GM06990 (cell line): ENCODE measurements around the gene SEC14L1.

Experiments
- DNase-seq: peaks from one replicate; pipeline ENCODE4 v3.0.0-alpha.2; 2011; ENCODE audit not compliant: insufficient read length; ENCODE audit errors: extremely low read depth
- H3K27me3 ChIP-seq: replicated peaks from 2 replicates; pipeline ENCODE4 v1.6.0; 2011; ENCODE audit warnings: low read length; ENCODE audit not compliant: control insufficient read depth, insufficient read depth
- H3K36me3 ChIP-seq: 2 replicates; pipeline ENCODE4 v1.5.1; 2011; ENCODE audit warnings: low read length; ENCODE audit not compliant: control insufficient read depth, insufficient read depth
- H3K4me3 ChIP-seq: replicated peaks from 2 replicates; pipeline ENCODE4 v1.5.1; 2011; ENCODE audit warnings: low read depth, mild to moderate bottlenecking, control low read depth, low read length
- TF ChIP-seq, protein P1 (sequence below): IDR thresholded peaks from 2 replicates; pipeline ENCODE4 v1.5.1; 2011; ENCODE audit warnings: low read length, control low read depth, mild to moderate bottlenecking, inconsistent platforms; ENCODE audit not compliant: insufficient read depth, poor library complexity, severe bottlenecking

The SEC14L1 gene

DNA sequence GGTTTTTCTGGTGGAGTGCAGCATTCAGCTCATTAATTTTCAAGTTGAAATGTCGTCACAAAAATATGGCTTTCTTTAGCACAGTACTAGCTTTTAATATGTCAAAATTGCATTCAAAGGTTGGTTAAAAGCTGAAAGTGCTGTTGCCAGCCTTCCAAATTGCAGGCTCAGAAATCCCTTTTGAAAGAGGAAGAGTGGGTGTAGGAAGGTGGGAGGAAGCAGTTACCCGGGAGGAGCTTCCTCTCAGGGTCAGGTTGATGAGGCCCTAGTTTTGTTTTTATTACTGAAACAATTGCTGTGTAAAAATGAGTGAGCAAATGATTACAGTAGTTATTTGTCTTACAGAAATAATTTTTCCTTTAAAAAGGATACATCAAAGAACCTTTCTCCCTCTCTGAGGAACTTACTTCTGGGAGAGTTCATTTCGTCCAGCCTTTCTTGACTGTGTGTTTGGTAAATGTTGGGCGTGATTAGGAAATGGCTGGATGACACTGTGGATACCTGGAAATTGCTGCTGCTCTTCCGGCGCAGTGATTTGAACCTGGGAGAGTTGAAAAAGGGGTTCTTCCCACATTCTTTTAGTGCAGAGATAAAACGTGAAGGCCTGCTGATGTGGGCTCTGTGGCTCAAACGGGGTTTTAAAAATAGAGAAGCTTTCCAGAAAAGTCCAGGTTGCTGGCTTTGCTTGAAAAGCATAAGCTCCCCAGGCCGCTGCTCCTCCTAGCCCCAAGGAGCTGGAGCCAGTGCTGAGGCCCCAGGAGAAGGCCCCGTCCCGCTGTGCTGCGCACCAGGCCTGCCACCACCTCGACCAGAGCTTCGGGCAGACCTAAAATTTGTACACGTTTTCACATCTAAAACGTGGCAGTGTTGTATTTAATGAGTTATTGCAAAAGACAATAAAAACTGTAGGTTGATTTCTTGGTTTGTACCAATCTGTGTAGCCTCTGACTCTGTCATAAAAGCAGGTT lies 41.7 kb downstream of the SEC14L1 start:
- peak overlapping the region; percentile 26 for H3K4me3 ChIP-seq
- TF ChIP-seq, protein P1, sequence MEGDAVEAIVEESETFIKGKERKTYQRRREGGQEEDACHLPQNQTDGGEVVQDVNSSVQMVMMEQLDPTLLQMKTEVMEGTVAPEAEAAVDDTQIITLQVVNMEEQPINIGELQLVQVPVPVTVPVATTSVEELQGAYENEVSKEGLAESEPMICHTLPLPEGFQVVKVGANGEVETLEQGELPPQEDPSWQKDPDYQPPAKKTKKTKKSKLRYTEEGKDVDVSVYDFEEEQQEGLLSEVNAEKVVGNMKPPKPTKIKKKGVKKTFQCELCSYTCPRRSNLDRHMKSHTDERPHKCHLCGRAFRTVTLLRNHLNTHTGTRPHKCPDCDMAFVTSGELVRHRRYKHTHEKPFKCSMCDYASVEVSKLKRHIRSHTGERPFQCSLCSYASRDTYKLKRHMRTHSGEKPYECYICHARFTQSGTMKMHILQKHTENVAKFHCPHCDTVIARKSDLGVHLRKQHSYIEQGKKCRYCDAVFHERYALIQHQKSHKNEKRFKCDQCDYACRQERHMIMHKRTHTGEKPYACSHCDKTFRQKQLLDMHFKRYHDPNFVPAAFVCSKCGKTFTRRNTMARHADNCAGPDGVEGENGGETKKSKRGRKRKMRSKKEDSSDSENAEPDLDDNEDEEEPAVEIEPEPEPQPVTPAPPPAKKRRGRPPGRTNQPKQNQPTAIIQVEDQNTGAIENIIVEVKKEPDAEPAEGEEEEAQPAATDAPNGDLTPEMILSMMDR = no peak
- H3K27me3 ChIP-seq = no peaks in the 10 kb centered on the region
- DNase-seq = no peak
- peaks cover 1% of the 10 kb centered on the region for H3K36me3 ChIP-seq

DNA sequence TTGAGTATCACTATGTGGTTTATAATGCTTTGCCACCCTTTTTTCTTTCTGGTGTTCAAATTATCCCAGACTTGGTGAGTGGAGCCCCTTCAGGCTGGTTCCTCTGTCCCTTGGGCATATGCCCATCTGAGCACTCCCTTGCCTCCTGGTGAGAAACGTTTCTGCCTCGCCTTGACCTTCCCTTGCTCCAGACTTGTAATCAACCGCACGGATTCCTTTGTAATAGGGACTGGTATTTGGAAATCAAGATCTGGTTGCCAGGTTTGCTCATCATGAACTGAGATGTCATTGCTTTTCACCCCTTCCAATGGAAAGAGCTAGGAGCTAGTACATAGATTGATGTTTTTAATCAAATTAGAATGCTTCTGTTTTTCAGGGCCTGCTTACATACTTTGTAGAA lies 43.7 kb downstream of the SEC14L1 start:
- no peak overlapping the region for H3K4me3 ChIP-seq
- TF ChIP-seq, protein P1 = no peak
- no peak for DNase-seq
- H3K36me3 ChIP-seq = peaks cover 1% of the 10 kb centered on the region
- no peaks in the 10 kb centered on the region for H3K27me3 ChIP-seq

DNA sequence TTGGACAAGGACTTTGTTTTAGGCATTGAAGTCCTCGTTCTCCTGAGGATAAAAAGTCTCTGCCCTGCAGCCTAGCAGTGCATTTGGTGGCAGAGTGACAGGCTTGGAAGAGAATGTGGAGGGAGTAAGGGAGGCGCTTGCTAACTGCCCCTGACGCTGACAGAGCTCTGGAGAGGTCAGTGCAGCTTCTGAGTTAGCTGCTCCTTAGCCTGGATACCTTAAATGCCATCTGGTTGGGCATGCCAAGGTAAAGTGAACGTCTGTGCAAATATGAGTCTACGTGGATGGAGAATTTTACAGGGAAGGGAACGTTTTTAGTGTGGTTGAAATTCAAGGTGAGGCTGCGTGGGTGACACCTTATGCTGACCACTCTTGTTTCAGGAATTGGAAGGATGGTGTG lies 44.4 kb downstream of the SEC14L1 start:
- H3K27me3 ChIP-seq = no peaks in the 10 kb centered on the region
- TF ChIP-seq, protein P1 = no peak
- no peak for DNase-seq
- peaks cover 1% of the 10 kb centered on the region for H3K36me3 ChIP-seq
- H3K4me3 ChIP-seq = no peak overlapping the region

DNA sequence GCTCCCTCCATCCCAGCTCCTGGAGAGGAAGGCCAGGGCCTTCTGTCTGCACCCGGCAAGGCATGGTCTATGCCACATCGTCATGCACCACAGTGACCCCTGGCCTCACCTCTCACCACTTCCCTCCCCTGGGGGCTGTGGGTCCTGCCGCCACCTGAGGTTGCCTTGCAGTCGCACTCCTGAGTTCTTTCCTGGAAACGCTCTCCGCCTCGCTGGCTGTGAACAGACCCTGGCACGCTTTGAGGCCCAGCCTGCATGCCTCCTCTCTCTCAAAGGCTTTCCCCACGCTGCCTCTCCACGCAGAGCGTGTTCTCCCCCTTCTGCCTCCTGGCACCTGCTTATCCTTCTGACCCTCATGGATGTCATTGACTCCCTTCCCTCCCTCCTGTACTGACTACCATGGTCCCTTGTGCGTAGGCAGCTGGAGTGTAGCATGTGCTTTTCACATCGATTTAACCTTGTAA lies 45.4 kb downstream of the SEC14L1 start:
- Histone ChIP-seq H3K4me3 (no peak overlapping the region), H3K27me3 (no peaks in the 10 kb centered on the region), H3K36me3 (peaks cover 5% of the 10 kb centered on the region)
- peak; percentile 70 for DNase-seq
- TF ChIP-seq, protein P1 = no peak

DNA sequence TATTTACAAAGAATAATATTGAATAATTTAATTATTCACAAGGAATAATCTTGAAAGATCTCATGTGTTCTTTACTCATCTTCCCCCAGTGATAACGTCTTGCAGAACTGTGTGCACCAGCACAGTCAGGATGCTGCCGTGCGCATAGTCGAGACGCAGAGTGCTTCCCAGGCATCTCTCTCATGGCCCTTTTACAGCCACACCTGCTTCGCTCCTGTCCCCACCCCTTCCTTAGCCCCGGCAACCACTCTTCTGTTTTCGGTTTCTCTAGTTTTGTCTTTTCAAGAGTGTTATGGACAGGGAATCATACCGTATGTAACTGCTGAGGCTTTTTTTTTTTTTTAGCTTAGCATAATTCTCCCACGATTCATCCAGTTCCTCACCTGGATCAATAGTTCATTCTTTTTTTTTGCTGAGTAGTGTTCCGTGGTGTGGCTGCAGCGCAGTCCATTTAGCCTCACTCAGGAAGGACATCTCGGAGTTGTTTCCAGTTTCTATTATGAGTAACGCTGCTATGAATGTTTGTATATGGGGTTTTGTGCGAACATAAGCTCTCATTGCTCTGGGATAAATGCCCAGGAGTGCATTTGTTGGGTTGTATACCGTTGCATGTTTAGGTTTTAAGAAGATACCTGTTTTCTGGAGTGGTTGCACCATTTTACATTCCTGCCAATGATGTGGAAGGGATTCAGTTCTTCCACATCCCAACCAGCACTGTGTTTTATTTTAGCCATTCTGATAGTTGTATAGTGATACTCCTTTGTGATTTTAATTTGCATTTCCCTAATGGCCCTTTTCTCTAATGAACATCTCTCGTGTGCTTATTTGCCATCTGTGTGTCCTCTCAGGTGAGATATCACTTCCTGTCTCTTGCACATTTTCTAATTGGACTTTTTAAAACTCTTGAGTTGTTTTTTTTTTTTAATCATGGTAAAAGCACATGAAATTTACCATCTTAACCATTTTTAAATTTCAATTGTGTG lies 47.6 kb downstream of the SEC14L1 start:
- peaks cover 11% of the 10 kb centered on the region for H3K36me3 ChIP-seq
- DNase-seq = no peak
- TF ChIP-seq, protein P1 = no peak
- H3K4me3 ChIP-seq = peak overlapping the region; percentile 20; the same call in 1 of the 2 replicates
- no peaks in the 10 kb centered on the region for H3K27me3 ChIP-seq
